ENCODE results near the gene NEAT1.
A peak's percentile ranks its signal among the peaks of the same experiment; 100 is the strongest.

The NEAT1 gene

GRCh38 chr11:65422633-65423515 is at the start of gene NEAT1:
Gene NEAT1, plus strand, starts transcription at chr11:65422798.
- peak; percentile 62 to 99 (median 93) for DNase-seq

- DNase-seq: no peak
Measured at GRCh38 chr11:65373839-65374580, 48.6 kb upstream of the NEAT1 start.

GRCh38 chr11:65375012-65375411 is 47.6 kb upstream of the NEAT1 start:
- DNase-seq: no peak

- no peak for DNase-seq
Measured at GRCh38 chr11:65376138-65376713, 46.4 kb upstream of the NEAT1 start.

DNA sequence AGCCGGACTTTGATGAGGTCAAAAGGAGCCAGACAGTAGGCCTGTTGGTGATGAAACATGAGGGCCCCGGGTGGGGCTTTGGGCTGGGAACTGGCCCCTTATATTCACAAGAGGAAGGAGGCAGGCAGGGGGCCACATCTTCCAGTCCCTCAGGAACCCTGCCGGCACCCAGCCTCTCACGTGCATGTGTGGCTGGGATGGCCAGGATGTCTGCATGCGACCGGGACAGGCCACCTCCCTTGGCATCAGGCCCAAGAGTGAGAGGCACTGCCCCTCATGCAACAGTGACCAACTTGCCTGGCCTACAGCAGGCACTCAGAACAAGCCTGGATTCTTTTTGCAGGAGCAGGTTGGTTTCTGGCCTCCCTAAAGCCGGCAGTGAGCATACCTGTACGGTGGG is 45.6 kb upstream of the NEAT1 start:
- no peak for DNase-seq

GRCh38 chr11:65377777-65378176 is 44.8 kb upstream of the NEAT1 start:
- DNase-seq: no peak

- DNase-seq: peak in 5 of 51 donors; percentile 7 to 31 (median 19)
Measured at GRCh38 chr11:65378208-65378927, 44.2 kb upstream of the NEAT1 start.

GRCh38 chr11:65378928-65379638 is 43.5 kb upstream of the NEAT1 start:
- DNase-seq: no peak

- no peak for DNase-seq
Measured at GRCh38 chr11:65379698-65380459, 42.7 kb upstream of the NEAT1 start.

DNA sequence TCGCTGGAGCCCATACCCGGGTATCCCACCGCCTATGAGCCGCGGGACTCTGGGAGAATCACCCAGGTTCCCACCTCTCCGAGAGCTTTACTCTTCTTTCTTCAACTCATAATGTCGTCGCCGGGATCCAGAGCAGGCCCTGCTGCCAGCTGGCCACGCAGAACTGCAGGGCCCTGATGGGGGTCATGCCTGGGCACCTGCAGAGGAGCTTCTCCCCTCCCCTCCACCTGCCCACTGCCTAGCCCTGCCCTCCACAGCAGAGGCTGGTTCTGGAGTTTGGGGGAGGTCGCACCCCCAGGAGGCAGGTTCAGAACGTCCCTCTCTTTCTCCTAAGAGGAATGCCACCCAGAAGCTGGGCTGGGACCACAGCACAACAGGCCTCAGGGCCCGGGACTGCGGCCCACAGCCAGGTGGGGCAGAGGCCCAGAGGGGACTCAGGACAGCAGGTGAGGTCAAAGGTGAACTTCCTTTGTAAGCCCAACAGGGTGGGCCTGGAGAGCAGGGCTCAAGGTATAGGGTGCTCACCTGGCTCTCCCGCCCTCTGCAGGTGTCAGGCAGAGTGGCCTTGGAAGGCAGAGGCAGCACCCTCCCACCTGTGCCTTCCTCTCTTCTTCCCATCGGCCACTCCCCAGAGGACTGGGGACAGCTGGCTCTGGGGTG is 42.0 kb upstream of the NEAT1 start:
- DNase-seq: no peak

DNA sequence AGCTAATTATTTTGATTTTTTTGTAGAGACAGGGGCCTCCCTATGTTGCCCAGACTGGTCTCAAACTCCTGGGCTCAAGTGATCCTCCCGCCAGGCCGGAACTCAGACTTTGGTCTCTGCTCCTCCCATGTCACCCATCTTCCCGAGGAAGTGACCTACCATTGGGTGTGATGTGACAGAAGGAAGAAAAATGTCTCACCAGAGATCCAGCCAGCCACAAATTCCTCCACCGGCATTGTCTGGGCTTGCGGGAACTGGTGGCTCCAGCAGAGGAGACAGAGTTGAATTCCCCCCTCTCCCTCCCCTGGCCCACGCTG is 40.9 kb upstream of the NEAT1 start:
- peak in 2 of 51 donors; percentile 36 to 42 for DNase-seq

DNA sequence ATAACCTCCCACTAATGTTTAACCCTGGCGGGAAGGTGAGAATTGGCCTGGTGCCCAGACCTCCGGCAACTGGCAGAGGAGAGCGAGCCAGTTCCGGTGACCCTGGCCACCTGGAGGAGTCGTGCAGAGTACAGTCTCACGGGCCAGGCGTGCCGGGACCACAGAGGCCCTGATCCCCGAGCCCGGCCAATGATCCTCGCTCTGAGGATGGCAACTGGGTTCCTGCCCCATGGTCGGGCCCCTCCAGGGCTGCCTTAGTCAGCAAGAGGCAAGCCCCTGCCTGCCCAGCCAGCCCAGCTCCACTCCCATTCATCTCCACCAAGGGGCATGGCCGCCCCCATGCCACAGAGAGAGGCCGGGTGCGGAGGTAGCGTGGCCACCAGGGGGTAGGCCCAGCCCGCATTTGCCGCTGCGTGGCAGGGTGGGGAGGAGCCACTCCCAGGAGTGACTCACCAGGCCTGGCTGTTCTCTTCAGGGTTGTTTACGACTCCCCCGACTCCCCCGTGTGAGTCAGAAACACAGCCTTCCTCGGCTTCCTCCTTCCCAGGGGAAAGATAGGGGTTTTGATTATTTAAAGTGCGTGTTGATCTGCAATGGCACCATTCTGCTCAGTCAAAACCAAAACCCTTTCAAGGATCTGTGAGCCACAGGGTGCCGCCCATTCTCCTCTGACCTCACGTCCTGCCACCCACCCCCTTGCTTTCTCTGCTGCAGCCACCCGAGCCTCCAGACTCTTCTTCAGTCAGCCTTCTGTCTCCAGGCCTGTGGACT is 40.4 kb upstream of the NEAT1 start, which contains the start of gene SLC25A45:
Gene SLC25A45 (minus strand): TSS at position 614 of the 771 bp plus-strand sequence. CDS start 695 bp downstream, outside the sequence.
- peak; percentile 34 to 92 (median 77) for DNase-seq

GRCh38 chr11:65382804-65383368 is 39.7 kb upstream of the NEAT1 start:
- peak in 1 of 51 donors; percentile 42 for DNase-seq

DNA sequence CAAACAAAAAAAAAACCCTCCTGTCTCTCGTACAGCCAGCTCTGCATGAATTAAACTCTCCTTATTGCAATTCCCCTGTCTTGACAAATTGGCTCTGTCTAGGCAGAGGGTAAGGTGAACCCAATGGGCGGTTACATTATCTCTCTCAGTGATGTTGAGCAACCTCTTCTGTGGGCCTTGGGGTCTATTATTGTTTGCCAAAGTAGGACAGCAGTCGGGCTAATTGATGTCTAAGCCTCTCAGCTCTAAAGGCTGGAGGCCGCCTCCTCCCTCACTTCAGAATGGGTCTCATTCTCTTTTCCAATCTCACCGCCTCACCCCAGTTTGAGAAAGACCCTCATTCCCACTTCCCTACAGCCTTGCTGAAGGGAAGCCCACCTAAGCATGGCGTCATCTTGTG is 38.8 kb upstream of the NEAT1 start:
- no peak for DNase-seq

GRCh38 chr11:65384301-65384889 is 38.2 kb upstream of the NEAT1 start:
- DNase-seq: no peak

DNA sequence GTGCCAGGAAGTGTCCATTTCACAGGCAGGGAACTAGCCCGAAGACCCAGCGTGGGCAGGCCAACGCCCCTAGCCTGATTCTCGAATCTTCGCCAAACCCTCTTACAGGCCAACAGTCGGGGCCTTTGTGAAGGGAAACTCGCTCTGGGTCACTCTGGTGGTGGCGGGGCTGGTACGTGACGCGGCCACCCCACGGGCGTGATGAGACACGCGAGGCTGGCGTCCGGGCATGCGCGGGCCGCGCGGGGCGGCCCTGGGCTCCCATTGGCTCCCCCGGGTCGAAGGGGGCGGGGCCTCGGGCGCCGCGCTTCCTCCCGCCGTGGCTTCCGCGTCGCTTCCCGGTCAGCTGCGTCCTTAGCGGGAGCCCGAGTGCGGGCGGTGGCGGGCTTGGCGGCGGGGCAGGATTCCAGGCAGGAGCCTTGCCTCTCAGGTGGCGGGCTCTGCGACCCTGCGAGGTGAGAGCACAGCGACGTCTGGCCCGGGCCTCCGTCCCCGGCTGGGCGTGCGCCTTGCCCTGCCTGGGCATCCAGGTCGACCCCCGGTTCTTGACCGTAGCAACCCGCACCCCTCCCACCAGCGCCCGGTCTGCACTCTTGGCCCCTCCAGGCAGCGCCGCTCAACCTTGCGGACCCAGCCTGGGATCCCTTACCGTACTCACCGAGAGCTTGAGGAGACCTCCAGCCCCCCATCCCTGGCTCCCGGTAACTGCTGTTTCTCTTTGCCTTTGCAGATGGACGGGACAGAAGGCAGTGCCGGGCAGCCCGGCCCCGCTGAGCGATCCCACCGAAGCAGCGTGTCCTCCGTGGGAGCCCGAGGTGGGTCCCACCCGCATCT is 36.1 kb upstream of the NEAT1 start, which contains the start of gene FRMD8:
Gene FRMD8 (plus strand): TSS at position 331 of the 834 bp plus-strand sequence. CDS start 400 bp downstream, at position 731.
- peak; percentile 36 to 94 (median 87) for DNase-seq

DNA sequence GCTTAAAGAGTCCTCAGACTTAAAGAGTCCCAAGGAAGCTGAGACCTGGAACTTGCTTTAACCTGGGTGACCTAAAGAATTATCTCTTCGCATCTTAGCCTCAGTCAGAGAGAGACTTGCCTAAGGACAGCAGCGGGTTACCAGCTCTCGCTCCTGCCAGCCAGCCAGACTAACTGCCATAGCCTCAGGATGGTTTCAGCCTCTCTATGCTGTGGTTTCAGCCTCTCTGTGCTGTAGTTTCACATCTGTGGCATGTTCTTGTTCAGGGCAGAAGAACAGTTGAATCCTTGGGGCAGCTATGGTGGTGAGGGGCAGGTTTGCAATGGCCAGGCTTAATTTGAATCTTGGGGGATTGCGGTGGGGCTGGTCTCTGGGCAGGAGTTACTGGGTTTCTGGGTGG is 33.9 kb upstream of the NEAT1 start:
- no peak for DNase-seq

All from hypothalamus (tissue), 51 donors.